Measurements from ENCODE around the gene TMEM141.
"Not testable (repeated sequence)": the region's sequence is repeated elsewhere in the genome, so short reads cannot be mapped to it uniquely, and the experiment has no call there.

The TMEM141 gene

DNA sequence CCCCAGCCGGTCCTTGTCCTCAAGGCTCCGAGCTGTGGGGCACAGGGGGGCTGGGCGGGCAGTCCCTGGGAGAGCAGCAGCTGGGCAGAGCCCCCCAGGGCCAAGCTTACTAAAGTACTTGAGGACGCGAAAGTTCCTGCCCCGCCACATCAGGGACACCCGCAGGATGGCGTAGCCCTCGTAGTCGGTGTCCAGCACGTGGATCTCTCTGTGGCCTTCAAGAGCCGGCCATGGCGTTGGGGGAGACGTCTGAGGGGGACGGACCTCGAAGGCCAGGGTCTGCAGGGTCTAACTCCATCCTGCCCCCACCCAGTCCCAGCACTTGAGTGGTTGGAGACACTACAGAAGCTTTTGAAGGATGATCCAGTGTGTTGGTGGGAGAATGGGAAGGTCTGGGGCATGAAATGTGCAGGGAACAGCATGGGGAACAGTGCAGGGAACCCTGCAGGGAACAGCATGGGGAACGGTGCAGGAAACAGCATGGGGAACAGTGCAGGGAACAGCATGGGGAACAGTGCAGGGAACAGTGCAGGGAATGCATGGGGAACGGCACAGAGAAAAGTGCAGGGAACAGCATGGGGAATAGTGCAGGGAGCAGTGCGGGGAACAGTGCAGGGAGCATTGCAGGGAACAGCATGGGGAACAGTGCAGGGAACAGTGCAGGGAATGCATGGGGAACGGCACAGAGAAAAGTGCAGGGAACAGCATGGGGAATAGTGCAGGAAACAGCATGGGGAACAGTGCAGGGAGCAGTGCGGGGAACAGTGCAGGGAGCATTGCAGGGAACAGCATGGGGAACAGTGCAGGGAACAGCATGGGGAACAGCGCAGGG lies 35.6 kb upstream of the TMEM141 start:
- not testable (repeated sequence) for FAIRE-seq

DNA sequence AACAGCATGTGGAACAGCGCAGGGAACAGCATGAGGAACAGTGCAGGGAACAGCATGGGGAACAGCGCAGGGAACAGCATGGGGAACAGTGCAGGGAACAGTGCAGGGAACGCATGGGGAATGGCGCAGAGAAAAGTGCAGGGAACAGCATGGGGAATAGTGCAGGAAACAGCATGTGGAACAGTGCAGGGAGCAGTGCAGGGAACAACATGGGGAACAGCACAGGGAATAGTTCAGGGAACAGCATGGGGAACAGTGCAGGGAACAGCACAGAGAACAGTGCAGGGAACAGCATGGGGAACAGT lies 35.1 kb upstream of the TMEM141 start:
- FAIRE-seq = no peak

DNA sequence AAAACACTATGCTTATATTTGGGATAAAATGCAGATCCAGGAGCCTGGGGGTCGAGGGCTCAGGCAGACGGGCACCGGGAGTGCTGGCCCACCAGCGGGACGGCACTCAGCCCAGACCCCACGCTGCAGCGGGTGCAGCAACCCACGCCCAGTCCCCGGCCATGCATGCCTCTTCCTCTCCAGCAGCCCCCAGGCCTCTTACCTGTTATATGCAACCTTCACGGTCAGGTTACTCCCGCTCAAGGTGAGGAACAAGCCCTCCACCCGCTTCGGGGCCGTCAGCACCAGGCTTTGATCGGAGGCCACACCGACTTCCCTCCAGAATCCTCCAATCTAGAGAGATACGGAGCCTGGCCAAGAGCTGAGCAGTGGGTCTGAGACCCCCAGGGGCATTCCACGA lies 34.3 kb upstream of the TMEM141 start:
- FAIRE-seq = no peak

DNA sequence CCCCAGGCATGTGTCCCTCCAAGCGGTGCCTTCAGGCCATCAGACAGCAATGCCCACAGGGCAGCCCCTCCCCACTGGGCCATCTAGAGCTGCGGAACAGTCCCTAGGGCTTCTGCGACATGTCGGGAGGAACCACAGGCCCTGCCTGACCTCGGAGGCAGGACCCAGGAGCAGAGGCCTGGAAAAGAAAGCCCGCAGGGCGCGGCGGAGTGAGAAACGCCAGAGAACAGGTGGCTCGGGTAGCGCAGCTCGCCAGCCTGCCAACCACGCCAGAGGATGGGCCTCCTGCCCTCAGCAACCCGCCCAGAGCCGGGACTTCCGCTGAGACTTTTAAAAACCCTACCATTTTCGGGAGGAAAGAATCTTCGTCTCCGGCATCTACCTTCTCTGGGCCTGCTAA lies 33.8 kb upstream of the TMEM141 start:
- no peak for FAIRE-seq

DNA sequence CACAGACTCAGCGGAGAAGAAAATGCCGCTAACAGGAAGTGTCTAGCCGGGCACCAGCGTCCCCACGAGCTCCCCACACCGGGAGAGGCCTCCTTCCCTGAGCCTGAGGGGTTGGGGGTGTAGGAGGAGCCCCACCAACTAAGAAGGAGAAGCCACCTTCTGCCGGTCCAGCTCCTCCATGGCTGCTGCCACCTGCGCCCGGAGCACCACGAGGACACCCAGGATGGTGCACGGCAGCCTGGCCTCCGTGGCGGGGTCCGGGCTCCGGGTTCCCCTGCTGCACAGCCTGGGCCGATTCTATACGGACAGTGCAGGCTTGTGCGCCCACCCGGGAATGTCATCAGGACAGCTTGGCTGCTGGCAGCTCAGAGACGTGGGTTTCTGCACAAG lies 33.4 kb upstream of the TMEM141 start:
- no peak for FAIRE-seq

DNA sequence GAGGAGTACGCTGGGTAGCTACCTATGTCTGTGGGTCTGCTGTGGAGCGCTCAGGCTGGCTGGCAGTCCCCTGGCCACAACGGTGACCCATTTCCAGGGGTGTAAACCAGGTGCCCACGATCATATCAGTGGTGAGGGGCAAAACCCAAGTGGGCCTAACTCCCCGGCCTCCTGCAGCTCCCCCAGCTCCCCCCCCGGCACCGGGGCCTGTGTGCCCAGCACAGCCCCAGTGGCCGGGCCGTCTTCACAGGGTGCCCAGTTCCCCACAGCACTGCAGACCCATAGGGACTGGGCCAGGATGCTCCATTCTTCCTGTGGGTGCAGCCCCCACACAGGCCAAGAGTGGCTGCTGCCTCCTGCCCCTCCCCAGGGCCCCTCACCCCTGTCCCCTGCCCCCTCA lies 32.1 kb upstream of the TMEM141 start:
- no peak for FAIRE-seq

DNA sequence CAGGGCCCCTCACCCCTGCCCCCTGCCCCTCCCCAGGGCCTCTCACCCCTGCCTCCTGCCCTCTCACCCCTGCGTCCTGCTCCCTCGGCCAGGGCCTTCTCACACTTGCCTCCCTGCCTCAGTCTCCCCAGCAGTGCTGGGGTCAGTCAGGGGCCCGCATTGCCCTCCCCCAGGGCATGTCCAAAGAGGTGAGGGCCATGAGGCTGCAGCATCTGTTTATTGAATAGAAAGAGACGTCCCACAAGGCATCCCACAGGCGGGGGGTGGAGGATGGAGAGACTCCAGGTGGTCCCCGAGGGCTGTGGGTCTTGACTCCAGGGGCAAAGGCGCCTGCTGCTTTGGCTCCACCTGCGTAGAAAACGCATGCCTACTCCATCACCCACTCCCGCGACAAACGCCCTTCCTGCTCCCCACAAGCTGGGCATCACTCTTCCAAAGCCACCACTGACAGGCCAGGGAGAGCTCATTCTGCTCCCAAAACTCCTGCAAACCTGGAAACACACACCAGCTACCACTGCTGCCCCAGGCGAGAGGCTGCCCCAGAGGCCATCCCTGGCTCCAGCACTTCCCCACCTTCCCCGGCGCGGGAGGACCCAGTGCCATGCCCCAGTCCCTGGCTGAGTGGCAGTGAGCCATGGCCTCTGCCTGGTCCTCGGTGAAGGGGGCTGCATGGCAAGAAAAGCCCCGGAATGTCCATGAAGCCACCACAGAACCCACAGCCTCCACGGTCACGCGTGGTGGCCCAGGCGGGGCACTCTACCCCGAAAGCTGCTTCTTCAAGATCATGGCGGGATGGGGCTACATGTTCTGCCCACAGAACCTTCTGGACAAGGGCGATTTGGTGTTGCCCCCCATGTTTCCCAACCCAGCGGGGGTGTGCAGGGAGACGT lies 31.5 kb upstream of the TMEM141 start:
- no peak for FAIRE-seq

DNA sequence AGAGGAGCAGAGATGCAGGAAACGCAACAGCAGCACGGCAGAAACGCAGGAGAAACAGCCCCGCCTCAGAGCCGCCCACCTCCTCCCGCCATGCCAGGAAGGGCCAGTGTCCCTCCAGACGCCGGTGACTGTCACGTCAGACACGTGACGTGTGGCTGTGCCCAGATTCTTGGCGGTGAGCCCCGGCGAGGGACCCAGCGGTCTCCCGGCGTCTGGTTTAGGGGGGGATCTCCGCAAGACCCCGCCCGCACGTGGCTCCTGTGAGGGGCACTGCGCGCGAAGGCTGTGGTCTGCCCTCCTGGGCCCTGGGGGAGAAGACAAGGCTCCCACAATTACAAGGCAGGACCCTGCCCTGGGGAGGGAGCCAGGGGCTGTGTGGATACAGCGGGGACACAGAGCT lies 30.7 kb upstream of the TMEM141 start:
- FAIRE-seq = no peak

DNA sequence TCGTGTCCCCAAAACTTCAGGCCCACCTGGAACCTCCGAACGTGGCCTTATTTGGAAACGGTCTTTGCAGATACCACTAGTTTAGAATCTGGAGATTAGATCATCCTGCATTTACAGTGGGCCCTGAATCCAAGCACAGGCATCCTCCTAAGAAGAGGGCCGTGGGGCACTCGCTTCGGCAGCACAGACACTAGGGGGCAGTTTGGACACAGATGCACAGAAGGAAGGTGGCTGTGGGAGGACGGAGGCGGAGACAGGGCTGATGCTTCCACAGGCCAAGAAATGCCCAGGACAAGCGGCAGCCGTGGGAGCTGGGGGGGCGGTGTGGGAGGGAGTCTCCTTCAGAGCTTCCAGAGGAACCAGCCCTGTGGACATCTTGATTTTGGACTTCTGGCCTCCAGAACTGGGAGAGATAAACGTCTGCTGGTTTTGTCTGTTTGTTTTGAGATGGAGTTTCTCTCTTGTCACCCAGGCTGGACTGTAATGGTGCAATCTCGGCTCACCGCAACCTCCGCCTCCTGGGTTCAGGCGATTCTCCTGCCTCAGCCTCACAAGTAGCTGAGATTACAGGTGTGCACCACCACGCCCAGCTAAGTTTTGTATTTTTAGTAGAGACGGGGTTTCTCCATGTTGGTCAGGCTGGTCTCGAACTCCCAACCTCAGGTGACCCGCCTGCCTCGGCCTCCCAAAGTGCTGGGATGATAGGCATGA lies 30.2 kb upstream of the TMEM141 start:
- peak; percentile 90 for FAIRE-seq

DNA sequence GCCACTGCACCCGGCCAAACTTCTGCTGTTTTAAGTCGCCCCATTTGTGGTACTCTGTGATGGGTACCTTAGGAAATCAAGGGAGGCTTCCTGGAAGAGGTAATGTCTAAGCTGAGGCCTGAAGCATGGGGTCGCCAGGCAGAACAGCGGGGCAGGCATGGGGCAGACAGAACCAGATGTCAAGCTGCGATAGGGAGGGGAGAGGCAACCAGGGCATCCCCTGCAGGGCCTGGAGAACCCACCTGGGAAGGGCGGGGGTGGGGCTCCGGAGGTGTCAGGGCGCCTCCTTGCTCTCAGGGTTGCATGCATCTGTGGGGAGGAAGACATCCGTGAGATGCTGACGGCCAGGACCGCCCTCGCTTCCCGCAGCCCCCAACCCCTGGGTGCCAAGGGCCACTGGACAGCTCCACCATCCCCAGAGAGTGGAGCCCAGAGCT lies 29.6 kb upstream of the TMEM141 start:
- FAIRE-seq = no peak

DNA sequence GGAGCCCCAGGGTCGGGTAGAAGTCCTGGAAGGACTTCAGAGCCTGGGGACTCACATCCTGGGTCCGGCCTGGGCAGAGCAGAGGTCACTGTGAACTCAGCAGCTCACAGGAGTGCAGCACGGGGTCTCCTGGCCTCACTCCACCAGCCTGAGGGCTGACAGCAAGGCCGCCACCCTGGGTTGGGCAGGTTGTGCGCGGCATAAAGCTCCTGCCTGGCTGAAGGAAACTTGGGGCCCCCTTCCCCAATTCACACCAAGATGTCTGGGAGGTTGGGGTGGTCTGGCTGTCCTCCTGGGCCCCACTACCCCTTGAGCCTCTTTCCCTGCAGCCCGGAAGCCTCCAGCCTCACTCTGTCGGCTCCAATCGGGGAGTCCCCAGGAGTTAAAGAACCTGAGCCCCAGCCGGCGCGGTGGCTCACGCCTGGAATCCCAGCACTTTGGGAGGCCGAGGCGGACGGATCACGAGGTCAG lies 28.9 kb upstream of the TMEM141 start:
- FAIRE-seq = no peak

DNA sequence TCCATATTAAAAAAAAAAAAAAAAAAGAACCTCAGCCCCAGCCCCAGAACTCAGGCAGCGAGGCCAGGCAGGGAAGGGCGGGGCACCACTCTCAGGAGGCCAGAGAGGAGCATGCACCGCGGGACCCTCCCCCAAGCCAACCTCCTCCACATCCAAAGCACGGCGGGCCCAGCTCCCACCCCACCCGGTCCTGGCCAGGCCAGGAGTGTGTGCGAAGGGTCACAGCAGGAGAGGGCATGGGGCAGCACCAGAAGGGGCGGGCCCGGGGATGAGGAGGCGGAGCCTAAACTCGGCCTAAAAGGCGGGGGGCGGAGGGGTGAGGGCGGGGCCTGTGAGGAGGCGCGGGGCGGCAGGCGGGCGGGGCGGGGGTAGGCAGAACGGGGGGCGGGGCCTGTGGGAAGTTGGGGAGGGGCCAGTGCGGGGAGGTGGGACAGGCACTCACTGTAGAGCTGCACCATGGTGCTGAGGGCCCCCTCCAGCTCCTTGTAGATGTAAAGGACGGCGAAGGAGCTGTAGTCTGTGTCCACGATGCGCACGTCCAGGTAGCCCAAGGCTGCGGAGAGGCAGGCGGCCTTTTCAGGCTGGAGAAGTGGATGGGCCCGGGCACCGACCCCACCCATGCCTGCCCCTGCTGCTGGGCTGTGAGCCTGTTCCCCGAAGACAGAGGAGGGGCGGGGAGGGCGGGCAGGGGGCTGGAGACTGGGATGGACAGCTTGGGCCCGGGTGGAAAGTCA lies 28.1 kb upstream of the TMEM141 start:
- no peak for FAIRE-seq

DNA sequence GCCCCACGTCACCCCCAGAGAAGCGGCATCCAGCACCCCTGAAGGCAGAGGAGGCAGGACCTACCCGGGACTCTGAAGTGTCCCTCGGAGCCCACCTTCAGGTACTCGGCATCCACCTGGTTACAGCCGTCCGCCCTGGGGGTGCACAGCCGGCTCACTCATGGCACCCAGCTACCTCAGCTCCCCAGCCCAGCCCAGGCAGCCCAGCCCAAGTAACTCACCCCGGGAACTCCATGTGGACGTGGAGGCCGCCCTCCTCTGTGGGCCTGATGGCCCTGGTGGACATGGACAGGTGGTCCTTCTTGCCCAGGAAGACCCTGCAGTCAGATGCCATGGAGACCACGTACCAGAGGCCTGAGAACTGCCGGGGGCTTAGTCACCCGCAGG lies 27.5 kb upstream of the TMEM141 start:
- no peak for FAIRE-seq

DNA sequence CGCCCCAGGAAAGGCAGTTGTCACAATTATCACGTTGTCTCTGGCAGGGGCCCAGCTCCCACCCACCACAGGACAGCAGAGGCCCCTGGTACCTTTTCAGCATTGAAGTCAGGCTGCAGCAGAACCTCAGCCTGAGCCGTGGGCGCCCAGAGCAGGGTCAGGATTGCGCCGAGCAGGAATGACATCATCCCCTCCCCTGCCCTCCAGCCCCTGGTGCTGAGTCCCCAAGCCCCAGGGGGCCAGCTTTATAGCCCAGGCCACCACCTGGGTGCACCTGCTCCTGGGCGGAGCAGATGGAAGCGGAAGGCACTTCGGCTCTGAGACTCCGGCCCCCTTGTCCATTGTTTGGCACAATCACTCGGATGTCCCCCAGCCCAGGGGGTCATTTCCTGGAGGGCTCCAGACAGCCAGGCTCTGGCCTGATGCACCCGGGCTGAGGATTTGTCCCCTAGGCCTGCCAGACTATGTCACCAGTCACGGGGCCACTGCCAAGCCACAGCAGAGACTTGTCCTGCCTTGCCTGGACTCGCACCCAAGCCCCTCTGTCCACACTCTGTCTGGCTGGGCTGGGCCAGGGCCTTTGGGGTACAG lies 26.7 kb upstream of the TMEM141 start, which contains the start of gene LCN15:
LCN15 (minus strand) TSS at position 218 of the 591 bp plus-strand sequence; CDS start at position 188, 30 bp downstream.
- FAIRE-seq = no peak

DNA sequence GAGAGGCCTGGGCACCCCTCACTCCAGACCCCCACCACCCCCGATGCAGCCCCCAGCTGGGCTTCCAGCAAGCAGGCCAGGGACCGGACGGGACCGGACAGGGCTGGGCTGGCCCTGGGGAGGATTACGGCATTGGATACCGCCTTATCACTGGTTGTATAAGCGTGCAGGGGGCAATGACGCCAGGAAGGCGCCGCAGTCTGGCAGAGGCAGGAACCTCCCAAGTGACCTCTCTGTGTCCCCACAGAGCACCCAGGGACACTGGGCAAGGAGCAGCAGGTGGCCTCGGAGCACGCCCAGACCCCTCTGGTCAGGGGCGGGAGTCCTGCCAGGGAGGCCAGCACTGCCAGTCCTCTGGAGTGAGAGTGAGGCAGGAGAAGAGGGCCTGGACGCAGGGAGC lies 26.1 kb upstream of the TMEM141 start:
- FAIRE-seq = no peak

DNA sequence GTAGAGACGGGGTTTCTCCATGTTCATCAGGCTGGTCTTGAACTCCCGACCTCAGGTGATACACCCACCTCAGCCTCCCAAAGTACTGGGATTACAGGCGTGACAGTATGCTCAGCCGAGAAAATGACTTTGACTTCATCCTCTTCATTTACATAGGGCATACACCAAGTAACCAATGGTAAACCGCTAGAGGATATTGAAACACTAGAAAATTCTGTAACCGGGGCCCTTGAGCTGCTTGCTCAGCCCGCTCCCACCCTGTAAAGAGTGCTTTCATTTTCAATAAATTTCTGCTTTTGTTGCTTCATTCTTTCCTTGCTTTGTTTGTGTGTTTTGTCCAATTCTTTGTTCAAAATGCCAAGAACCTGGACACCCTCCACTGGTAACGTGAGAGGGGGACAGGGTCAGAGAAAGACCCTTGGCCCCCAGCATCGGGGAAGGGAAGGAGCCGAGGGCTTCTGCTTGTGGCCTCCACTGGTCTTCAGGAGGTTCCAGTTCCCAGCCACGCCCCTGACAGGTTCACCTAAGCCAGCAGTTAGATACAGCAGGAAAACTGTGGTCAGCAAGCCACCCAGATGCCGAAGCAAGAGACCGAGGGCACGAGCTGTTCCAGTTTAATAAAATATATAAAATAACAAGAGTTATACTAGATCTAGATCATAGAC lies 25.3 kb upstream of the TMEM141 start:
- FAIRE-seq = not testable (repeated sequence)

DNA sequence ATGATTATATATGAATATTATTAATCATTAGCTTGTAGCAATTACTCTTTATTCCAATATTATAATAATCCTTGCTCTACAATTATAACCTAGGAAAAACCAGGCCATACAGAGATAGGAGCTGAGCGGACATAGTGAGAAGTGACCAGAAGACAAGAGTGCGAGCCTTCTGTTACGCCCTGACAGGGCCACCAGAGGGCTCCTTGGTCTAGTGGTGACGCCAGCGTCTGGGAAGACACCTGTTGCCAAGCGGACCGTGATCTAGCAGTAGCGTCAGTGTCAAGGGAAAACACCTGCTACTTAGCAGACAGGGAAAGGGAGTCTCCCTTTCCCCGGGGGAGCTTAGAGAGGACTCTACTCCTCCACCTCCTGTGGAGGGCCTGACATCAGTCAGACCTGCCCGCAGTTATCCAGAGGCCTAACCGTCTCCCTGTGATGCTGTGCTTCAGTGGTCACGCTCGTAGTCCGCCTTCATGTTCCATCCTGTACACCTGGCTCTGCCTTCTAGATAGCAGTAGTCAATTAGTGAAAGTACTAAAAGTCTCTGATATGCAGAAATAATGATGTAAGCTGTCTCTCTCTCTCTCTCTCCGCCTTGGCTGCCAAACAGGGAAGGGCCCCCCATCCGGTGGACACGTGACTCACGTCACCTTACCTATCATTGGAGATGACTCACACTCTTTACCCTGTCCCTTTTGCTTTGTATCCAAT lies 24.6 kb upstream of the TMEM141 start:
- FAIRE-seq = not testable (repeated sequence)

DNA sequence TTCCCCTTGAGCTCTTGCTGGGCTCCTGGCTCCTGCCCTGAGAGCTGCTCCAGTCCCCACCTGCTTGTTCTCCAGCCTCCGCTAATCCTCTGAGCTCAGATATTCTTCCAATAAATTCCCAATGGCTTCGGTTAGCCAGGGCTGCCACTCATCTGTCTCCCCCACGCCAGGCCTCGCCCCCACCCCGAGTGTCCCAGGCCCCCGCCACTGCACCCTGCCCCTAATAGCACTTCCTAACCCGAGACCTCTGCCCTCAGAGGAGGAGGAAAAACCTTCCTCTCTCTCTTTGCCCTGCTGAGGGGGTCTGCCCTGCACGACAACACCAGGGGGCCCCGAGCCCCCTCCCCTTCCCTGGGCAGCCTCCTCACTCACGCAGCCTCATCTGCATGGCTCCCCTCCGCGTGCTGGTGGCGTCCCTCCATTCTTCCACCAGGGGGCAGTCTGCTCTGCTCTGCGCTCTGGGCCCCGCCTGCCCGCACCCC lies 21.4 kb upstream of the TMEM141 start:
- FAIRE-seq = no peak

DNA sequence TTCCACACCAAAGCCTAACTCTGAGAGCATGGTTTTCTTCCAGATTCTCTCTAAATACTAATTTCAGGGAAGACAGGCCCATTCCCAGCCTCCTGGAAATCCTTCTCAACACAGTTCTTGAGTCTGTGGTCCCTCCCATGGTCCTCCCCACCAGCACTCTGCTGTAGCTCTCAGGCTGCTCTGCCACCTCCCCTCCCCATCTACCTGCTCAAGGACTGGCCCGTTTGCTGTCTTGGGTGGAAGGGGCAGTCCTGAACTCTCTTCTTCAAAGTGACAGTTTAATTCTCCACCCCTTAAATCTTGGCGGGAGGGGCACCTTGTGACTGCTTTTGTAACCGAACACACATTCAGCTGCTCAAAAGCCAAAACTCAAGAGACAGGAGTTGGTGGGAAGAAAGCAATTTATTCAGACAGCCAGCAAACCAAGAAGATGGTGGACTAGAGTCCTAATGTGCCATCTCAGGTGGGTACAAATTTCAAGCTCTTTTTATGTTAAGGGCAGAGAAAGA lies 19.2 kb upstream of the TMEM141 start:
- no peak for FAIRE-seq

DNA sequence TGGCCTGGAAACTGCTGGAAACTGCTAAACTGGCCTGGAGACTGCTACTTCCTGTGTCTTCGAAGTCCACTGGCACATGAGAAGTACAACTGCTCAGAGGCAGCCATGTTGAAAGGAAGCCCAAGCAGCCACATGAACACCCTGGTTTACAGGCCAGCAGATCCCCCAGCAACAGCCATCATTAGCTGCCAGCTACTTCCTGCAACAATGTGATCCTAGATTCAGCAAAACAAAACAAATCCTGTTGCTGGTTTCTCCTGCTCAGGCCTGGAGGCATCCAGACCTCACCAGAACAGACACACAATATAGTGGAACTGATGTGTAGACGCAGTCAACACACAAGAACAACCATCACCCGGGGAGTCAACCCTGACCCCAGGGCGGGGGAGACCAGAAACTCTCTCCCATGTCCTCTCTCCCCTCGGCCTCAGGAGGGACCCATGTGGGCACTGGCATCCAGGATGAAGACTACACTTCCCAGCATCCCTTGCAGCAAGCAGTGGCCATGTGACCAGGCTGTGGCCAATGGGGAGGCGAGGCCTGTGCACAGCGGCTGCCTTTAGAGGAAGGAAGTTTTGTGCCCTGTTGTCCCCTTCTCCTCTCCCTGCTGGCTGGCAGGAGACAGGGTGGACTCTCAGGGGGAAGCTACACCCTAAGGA lies 17.6 kb upstream of the TMEM141 start:
- FAIRE-seq = no peak
